Stimulated activated naive B cell treated with anti-CD40 and anti-IgM and Interleukin-4, amounts not matched to agents 10 μg/mL and 1 μg/mL and 100 μg/mL, for 72 hours (primary cell): ENCODE results near the gene IFT22.
"Not testable (repeated sequence)": the region's sequence is repeated elsewhere in the genome, so short reads cannot be mapped to it uniquely, and the experiment has no call there.

Source experiments
- ATAC-seq, 2 donors: fragments of 150-1000 bp; cut with Tn5 transposase; replicated peaks; 2 replicates each; pipeline ENCODE4 v1.10.0; 2021; ENCODE audit warnings: moderate library complexity in 1 of 2
- DNase-seq: peaks from one replicate; pipeline ENCODE4 v3.0.0; 2021
- H3K27ac Mint-ChIP-seq: one replicate; pipeline ENCODE4 v1.8.0; 2022; ENCODE audit warnings: mild to moderate bottlenecking, mixed read lengths
- H3K27me3 Mint-ChIP-seq, 2 donors: one replicate each; pipeline ENCODE4 v1.8.0; 2022; ENCODE audit warnings: mixed read lengths in 2 of 2
- H3K36me3 Mint-ChIP-seq, 2 donors: one replicate each; pipeline ENCODE4 v1.8.0; 2022; ENCODE audit warnings: mixed read lengths in 2 of 2, mild to moderate bottlenecking in 1 of 2
- H3K4me1 Mint-ChIP-seq, 2 donors: one replicate each; pipeline ENCODE4 v1.8.0; 2022; ENCODE audit warnings: mixed read lengths in 2 of 2, mild to moderate bottlenecking in 1 of 2
- H3K4me3 Mint-ChIP-seq, 2 donors: one replicate each; pipeline ENCODE4 v1.8.0; 2022; ENCODE audit warnings: mild to moderate bottlenecking in 2 of 2, mixed read lengths in 2 of 2, moderate library complexity in 1 of 2
- H3K9me3 Mint-ChIP-seq, 2 donors: one replicate each; pipeline ENCODE4 v1.8.0; 2022; ENCODE audit warnings: mixed read lengths in 2 of 2, mild to moderate bottlenecking in 1 of 2

The IFT22 gene

DNA sequence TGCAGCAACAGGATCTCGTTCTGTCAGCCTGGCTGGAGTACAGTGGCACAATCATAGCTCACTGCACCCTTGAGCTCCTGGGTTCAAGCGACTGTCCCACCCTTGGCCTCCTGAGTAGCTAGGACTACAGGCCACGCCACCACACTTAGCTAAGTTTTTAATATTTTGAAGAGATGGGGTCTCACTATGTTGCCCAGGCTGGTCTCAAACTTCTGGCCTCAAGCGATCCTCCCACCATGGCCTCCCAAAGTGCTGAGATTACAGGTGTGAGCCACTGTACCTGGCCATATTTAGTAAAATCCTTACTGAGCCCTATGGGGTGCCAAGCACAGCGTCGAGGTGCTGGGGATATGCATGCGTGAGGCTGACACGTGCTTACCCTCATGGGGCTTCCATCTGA is 40.7 kb downstream of the IFT22 start:
- DNase-seq, H3K4me3 Mint-ChIP-seq, H3K27ac Mint-ChIP-seq, ATAC-seq, H3K4me1 Mint-ChIP-seq, H3K36me3 Mint-ChIP-seq, H3K9me3 Mint-ChIP-seq: not testable (repeated sequence)
- peaks cover 38 to 59% of the 10 kb centered on the region in 2 donors for H3K27me3 Mint-ChIP-seq

DNA sequence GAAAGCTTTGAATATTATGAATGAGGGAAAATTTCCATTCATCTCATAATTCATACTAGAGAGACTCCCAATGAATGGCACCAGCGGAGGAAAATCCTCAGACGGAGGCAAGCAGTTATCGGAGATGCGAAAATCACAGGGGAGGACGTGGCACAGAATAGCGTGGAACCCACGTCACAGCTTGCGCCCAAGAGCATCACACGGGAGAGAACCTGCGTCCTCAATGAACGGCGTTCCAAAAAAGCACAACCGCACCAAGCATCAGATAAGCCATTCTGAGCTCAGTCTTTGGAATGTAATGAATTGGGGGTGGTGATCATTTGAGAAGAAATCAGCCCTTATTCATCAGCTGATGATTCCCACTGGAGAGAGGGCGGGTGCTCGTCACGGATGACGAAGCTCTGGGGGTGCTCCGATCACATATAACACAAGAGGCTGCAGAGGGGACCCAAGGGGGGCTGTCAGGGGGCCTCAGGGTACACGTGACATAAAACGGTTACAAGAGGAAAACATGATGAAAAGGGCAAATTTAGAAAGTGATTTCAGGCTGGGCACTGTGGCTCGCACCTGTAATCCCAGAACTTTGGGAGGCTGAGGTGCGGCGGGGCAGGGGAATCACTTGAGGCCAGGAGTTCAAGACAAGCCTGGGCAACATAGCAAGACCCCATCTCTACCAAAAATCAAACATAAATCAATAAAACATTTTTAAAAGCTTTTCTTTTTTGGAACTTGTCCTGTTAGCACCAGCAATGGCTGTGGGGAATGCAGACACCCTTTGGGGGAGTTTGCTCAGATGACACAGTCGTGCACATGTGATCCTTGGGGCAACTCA is 42.9 kb downstream of the IFT22 start:
- Mint-ChIP-seq H3K36me3 (no peaks in the 10 kb centered on the region), H3K9me3 (no peaks in the 10 kb centered on the region), H3K4me1 (peaks cover 5 to 10% of the 10 kb centered on the region in 2 donors), H3K27me3 (peaks cover 35 to 53% of the 10 kb centered on the region in 2 donors), H3K4me3 (no peak overlapping the region), H3K27ac (no peak overlapping the region)
- ATAC-seq, result no peak
- DNase-seq, result no peak

DNA sequence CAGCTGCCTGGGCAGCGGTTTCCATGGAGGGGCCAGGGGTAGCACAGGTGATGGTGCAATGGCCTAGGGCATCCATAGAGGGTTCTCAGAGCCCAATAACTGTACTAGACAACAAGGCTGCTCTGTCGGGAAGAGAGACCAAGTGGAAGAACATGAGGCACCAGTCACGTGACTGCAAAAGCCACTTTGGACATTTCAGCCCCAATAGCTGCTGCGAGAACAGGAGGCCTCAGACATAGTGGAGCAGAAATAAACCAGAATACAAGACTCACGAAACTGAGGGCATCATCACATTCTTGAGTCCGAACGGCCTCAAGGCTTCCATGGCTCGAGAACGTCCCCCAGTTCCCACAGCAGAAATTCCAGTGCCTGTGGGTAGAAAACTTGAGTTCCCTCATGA is 44.5 kb downstream of the IFT22 start:
- DNase-seq, result no peak
- no peak for ATAC-seq
- Mint-ChIP-seq H3K36me3 (no peaks in the 10 kb centered on the region), H3K4me1 (no peaks in the 10 kb centered on the region), H3K9me3 (no peaks in the 10 kb centered on the region), H3K27me3 (peaks cover 40 to 67% of the 10 kb centered on the region in 2 donors), H3K4me3 (no peak overlapping the region), H3K27ac (no peak overlapping the region)

DNA sequence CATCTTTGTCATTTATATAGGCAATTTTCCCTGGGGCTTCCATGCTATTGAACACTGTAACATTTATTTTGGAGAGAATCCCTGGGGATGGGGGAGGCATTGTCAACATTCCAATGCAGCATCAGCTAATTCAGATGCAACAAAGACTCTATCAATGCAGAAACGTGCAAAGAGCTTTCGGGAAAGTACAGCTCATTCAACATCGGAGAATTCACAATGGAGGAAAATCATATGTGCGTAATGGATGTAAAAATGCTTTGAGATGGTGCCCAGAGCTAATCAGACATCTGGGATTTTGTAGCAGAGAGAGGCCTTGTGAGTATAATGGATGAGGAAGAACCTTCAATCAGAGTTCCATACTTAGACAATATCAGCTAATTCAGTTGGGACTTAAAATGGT is 48.4 kb downstream of the IFT22 start:
- Mint-ChIP-seq H3K4me1 (no peaks in the 10 kb centered on the region), H3K27ac (no peak overlapping the region), H3K36me3 (no peaks in the 10 kb centered on the region), H3K4me3 (no peak overlapping the region), H3K9me3 (no peaks in the 10 kb centered on the region), H3K27me3 (peaks cover 24 to 41% of the 10 kb centered on the region in 2 donors)
- ATAC-seq (no peak), DNase-seq (no peak)

DNA sequence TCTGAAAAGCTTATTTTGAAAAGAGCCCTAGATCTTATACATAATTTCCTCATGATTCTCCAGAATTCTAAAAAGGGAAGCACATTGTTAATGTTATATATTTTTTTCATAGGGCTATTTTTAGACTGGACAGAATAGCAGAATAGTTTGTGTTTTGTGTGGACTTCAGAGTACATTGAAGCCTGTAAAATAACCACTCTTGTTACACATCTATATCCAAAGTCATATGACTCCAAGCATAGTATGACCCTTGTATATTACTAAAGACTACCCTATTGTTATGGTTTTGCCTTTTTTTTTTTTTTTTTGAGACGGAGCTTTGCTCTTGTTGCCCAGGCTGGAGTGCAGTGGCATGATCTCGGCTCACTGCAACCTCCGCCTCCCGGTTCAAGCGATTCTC is 50.6 kb downstream of the IFT22 start:
- H3K27me3 Mint-ChIP-seq, result peaks cover 11 to 21% of the 10 kb centered on the region in 2 donors
- no peaks in the 10 kb centered on the region for H3K9me3 Mint-ChIP-seq
- no peak overlapping the region for H3K27ac Mint-ChIP-seq
- no peak for ATAC-seq
- H3K4me1 Mint-ChIP-seq, result no peaks in the 10 kb centered on the region
- no peak for DNase-seq
- no peaks in the 10 kb centered on the region for H3K36me3 Mint-ChIP-seq
- H3K4me3 Mint-ChIP-seq, result no peak overlapping the region

DNA sequence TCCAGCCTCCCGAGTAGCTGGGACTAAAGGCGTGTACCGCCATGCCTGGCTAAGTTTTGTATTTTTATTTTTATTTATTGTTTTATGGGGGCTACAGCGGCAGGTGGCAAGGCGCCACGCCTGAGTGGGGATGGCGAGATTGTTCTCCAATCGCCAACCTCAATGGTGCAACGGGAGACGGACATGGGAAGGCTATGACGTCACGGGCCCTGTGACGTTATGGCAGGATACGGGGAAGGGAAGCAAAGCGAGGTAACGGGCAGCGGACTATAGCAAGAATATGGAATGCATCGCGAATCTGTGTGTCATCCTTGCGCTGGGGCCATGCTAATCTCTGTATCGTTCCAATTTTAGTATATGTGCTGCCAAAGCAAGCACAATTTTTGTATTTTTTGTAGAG is 51.9 kb downstream of the IFT22 start:
- DNase-seq (no peak), ATAC-seq (no peak)
- Mint-ChIP-seq H3K36me3 (no peaks in the 10 kb centered on the region), H3K27ac (no peak overlapping the region), H3K9me3 (no peaks in the 10 kb centered on the region), H3K27me3 (peaks cover 16 to 22% of the 10 kb centered on the region in 2 donors), H3K4me3 (no peak overlapping the region), H3K4me1 (no peaks in the 10 kb centered on the region)

DNA sequence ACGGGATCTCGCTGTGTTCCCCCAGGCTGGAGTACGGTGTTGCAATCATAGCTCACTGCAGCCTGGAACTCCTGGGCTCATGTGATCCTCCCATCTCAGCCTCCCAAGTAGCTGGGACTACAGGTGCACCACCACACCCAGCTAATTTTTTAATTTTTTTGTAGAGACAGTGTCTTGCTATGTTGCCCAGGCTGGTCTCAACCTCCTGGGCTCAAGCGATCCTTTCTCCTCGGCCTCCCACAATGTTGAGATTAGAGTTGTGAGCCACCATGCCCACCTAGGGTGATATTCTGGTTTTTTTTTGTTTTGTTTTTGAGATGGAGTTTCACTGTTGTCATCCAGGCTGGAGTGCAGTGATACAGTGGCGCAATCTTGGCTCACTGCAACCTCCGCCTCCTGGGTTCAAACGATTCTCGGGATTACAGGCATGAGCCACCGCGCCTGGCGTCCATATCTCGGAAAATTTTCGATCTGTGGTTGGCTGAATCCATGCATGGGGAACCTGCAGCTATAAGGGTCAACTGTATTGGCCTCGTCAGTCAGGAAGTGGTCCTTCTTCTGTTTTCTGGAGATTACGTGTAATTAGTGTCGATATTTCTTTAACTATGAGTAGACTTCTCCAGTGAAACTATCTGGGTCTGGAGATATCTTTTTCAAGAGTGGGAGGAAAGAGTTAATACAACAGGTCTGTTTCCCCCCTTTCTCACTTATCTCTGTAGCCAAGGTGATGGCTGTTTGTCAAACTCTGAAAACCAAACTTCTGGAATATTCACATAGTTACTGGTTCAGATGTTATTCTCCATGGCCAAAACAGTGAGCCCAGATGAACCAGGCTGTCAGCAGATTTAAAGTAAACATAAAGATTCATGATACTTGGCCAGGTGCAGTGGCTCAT is 55.7 kb downstream of the IFT22 start:
- Mint-ChIP-seq H3K27me3 (peaks cover 10 to 40% of the 10 kb centered on the region in 2 donors), H3K27ac (no peak overlapping the region), H3K4me1 (peaks cover 0 to 8% of the 10 kb centered on the region in 2 donors), H3K9me3 (no peaks in the 10 kb centered on the region), H3K36me3 (no peaks in the 10 kb centered on the region), H3K4me3 (no peak overlapping the region)
- no peak for DNase-seq
- no peak for ATAC-seq

DNA sequence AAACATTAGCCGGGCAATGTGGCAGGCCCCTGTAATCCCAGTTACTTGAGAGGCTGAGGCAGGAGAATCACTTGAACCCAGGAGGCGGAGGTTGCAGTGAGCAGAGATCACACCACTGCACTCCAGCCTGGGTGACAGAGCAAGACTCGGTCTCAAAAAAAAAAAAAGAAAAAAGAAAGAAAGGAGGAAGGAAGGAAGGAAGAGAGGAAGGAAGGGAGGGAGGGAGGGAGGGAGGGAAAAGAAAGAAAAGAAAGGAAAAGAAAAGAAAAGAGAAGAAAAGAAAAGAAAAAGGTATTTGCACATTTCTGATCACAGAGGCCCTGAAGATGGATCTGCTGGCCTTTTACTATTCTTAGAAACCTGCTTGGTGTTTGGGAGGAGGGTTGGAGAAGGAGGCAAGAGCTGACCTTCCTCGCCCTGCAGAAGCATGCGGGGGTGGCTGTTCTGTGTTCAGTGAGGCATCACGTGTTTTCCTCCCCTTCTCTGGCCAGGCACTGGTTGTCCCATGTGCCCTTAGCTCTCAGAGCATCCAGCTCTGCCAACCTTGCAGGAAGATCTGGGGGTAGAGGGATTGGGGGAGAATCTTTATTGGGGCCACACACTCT is 57.4 kb downstream of the IFT22 start:
- not testable (repeated sequence) for H3K4me1 Mint-ChIP-seq, H3K27ac Mint-ChIP-seq, H3K9me3 Mint-ChIP-seq, H3K36me3 Mint-ChIP-seq, DNase-seq, H3K4me3 Mint-ChIP-seq
- H3K27me3 Mint-ChIP-seq, result peaks cover 7 to 42% of the 10 kb centered on the region in 2 donors
- ATAC-seq, result peak in 1 of 2 donors; percentile 34
